ENCODE measurements around the gene CST9.

Gene CST9

GRCh38 chr20:23605867-23606651 lies at the start of gene CST9:
TSS of gene CST9 (minus strand) at chr20:23605917. CDS start at chr20:23605864, 53 bp downstream.
- DNase-seq (ENCODE audit: low spot score): no peak

GRCh38 chr20:23654717-23655116 lies 49.0 kb upstream of the CST9 start:
- no peak for DNase-seq (ENCODE audit: low spot score)

- no peak for DNase-seq (ENCODE audit: low spot score)
These were observed 48.3 kb upstream of the CST9 start for GRCh38 chr20:23654000-23654399.

- DNase-seq (ENCODE audit: low spot score): no peak
These were observed 47.8 kb upstream of the CST9 start for GRCh38 chr20:23653400-23653938.

- no peak for DNase-seq (ENCODE audit: low spot score)
These were observed 47.2 kb upstream of the CST9 start for GRCh38 chr20:23652926-23653325.

- no peak for DNase-seq (ENCODE audit: low spot score)
These were observed 46.7 kb upstream of the CST9 start for GRCh38 chr20:23652371-23652770.

GRCh38 chr20:23651117-23651516 lies 45.4 kb upstream of the CST9 start:
- DNase-seq (ENCODE audit: low spot score): no peak

GRCh38 chr20:23649830-23650417 lies 44.2 kb upstream of the CST9 start:
- no peak for DNase-seq (ENCODE audit: low spot score)

- no peak for DNase-seq (ENCODE audit: low spot score)
These were observed 43.5 kb upstream of the CST9 start for GRCh38 chr20:23649242-23649641.

- DNase-seq (ENCODE audit: low spot score): no peak
These were observed 41.6 kb upstream of the CST9 start for GRCh38 chr20:23647346-23647745.

- no peak for DNase-seq (ENCODE audit: low spot score)
These were observed 40.6 kb upstream of the CST9 start for GRCh38 chr20:23646106-23646873.

GRCh38 chr20:23645575-23645974 lies 39.9 kb upstream of the CST9 start:
- no peak for DNase-seq (ENCODE audit: low spot score)

- no peak for DNase-seq (ENCODE audit: low spot score)
These were observed 38.4 kb upstream of the CST9 start for GRCh38 chr20:23644164-23644563.

- no peak for DNase-seq (ENCODE audit: low spot score)
These were observed 37.9 kb upstream of the CST9 start for GRCh38 chr20:23643659-23644058.

- DNase-seq (ENCODE audit: low spot score): peak; percentile 47
These were observed 36.4 kb upstream of the CST9 start for GRCh38 chr20:23641936-23642751.

GRCh38 chr20:23640671-23641667 lies 35.3 kb upstream of the CST9 start:
- DNase-seq (ENCODE audit: low spot score): no peak

- DNase-seq (ENCODE audit: low spot score): no peak
These were observed 34.4 kb upstream of the CST9 start for GRCh38 chr20:23640018-23640601.

GRCh38 chr20:23639490-23639958 lies 33.8 kb upstream of the CST9 start:
- DNase-seq (ENCODE audit: low spot score): no peak

- DNase-seq (ENCODE audit: low spot score): no peak
These were observed 32.6 kb upstream of the CST9 start for GRCh38 chr20:23638309-23638708.
